ENCODE results near the gene MEIKIN. TPM values are rescaled to one million over a fixed set of nuclear protein-coding genes. Genes with fewer than 3 reads are reported as not detected.

Gene MEIKIN
- total RNA-seq, 1 donor, result not detected

GRCh38 chr5:131769961-131770360 lies 175.5 kb downstream of the MEIKIN start:
- no peak overlapping the region for H3K4me3 ChIP-seq (ENCODE audit: low read depth, low read length)
- no peak for DNase-seq (ENCODE audit: low read depth)
- no peak for TF ChIP-seq CTCF (IDR thresholded peaks at IDR 0.05; ENCODE audit: insufficient read depth, low read length)

- TF ChIP-seq CTCF (IDR thresholded peaks at IDR 0.05; ENCODE audit: insufficient read depth, low read length), result no peak
- H3K4me3 ChIP-seq (ENCODE audit: low read depth, low read length), result no peak overlapping the region
These were observed 176.1 kb downstream of the MEIKIN start for GRCh38 chr5:131769336-131769735.

GRCh38 chr5:131767891-131768290 lies 177.6 kb downstream of the MEIKIN start:
- no peak for DNase-seq (ENCODE audit: low read depth)
- TF ChIP-seq CTCF (IDR thresholded peaks at IDR 0.05; ENCODE audit: insufficient read depth, low read length), result no peak
- H3K4me3 ChIP-seq (ENCODE audit: low read depth, low read length), result no peak overlapping the region

More at GRCh38 chr5:131769336-131769735, 176.1 kb downstream of the MEIKIN start:
- no peak for DNase-seq (ENCODE audit: low read depth)

GRCh38 chr5:131766689-131767088 lies 178.8 kb downstream of the MEIKIN start:
- no peak for TF ChIP-seq CTCF (IDR thresholded peaks at IDR 0.05; ENCODE audit: insufficient read depth, low read length)
- no peak for DNase-seq (ENCODE audit: low read depth)

GRCh38 chr5:131765261-131765660 lies 180.2 kb downstream of the MEIKIN start:
- H3K4me3 ChIP-seq (ENCODE audit: low read depth, low read length), result no peak overlapping the region
- DNase-seq (ENCODE audit: low read depth), result no peak
- no peak for TF ChIP-seq CTCF (IDR thresholded peaks at IDR 0.05; ENCODE audit: insufficient read depth, low read length)

More at GRCh38 chr5:131766689-131767088, 178.8 kb downstream of the MEIKIN start:
- no peak overlapping the region for H3K4me3 ChIP-seq (ENCODE audit: low read depth, low read length)

- DNase-seq (ENCODE audit: low read depth), result no peak
- TF ChIP-seq CTCF (IDR thresholded peaks at IDR 0.05; ENCODE audit: insufficient read depth, low read length), result no peak
- H3K4me3 ChIP-seq (ENCODE audit: low read depth, low read length), result no peak overlapping the region
These were observed 181.5 kb downstream of the MEIKIN start for GRCh38 chr5:131763968-131764367.

GRCh38 chr5:131760793-131761192 lies 184.7 kb downstream of the MEIKIN start:
- TF ChIP-seq CTCF (IDR thresholded peaks at IDR 0.05; ENCODE audit: insufficient read depth, low read length), result no peak
- no peak for DNase-seq (ENCODE audit: low read depth)
- H3K4me3 ChIP-seq (ENCODE audit: low read depth, low read length), result no peak overlapping the region
